GM12892 (cell line): ENCODE data around the gene MED9.

Experiments used
- POLR2A ChIP-seq: IDR thresholded peaks from 2 replicates; pipeline ENCODE4 v1.6.1; 2011; ENCODE audit warnings: low read depth, low read length, control low read depth
- POLR2AphosphoS5 ChIP-seq: IDR thresholded peaks from 2 replicates; pipeline ENCODE4 v1.6.1; 2011; ENCODE audit warnings: low read depth, low read length, control low read depth
- TAF1 ChIP-seq: IDR thresholded peaks from 2 replicates; pipeline ENCODE4 v1.6.1; 2011; ENCODE audit warnings: low read depth, mild to moderate bottlenecking, control low read depth, low read length, borderline replicate concordance

- TF ChIP-seq POLR2AphosphoS5 (no peak), POLR2A (no peak), TAF1 (no peak)
These were observed 54.4 kb downstream of the MED9 start for GRCh38 chr17:17531156-17531555.
